Progenitor cell of endocrine pancreas (in vitro differentiated cells): ENCODE measurements around the gene SLC34A3. TPM values are rescaled to one million over a fixed set of nuclear protein-coding genes. Genes with fewer than 3 reads are reported as not detected.

ENCODE experiments used
- DNase-seq: peaks from one replicate; pipeline ENCODE4 v3.0.0; 2021; ENCODE audit warnings: low spot score; ENCODE audit not compliant: unreplicated experiment
- H3K27ac Mint-ChIP-seq: 2 replicates; pipeline ENCODE4 v1.8.0; 2021; ENCODE audit warnings: mild to moderate bottlenecking, moderate library complexity, mixed read lengths
- H3K27me3 Mint-ChIP-seq: 2 replicates; pipeline ENCODE4 v1.8.0; 2021; ENCODE audit warnings: mixed read lengths
- H3K36me3 Mint-ChIP-seq: 2 replicates; pipeline ENCODE4 v1.8.0; 2022; ENCODE audit warnings: mixed read lengths; ENCODE audit not compliant: insufficient read depth
- H3K4me1 Mint-ChIP-seq: 2 replicates; pipeline ENCODE4 v1.8.0; 2021; ENCODE audit warnings: low read depth, mixed read lengths
- H3K4me3 Mint-ChIP-seq: 2 replicates; pipeline ENCODE4 v1.8.0; 2021; ENCODE audit warnings: low read depth, mild to moderate bottlenecking, moderate library complexity, mixed read lengths
- H3K9me3 Mint-ChIP-seq: 2 replicates; pipeline ENCODE4 v1.8.0; 2021; ENCODE audit warnings: low read depth, mixed read lengths
- total RNA-seq: library from RNA; stranded (reverse); gene quantifications from 2 replicates; pipeline ENCODE4 v1.2.1, GENCODE V29; 2021
- TF ChIP-seq, protein P1 (sequence below): fragments of 200-600 bp; sonication (generic); IDR thresholded peaks from one replicate; pipeline ENCODE4 v1.5.0; 2021; ENCODE audit warnings: antibody characterized with exemption, mild to moderate bottlenecking; ENCODE audit not compliant: unreplicated experiment

SLC34A3 gene
- total RNA-seq, 1 donor from 2014 or later, result 0.26 TPM

GRCh38 chr9:137281345-137282116 lies 50.8 kb downstream of the SLC34A3 start:
- DNase-seq, result no peak
- TF ChIP-seq, protein P1, sequence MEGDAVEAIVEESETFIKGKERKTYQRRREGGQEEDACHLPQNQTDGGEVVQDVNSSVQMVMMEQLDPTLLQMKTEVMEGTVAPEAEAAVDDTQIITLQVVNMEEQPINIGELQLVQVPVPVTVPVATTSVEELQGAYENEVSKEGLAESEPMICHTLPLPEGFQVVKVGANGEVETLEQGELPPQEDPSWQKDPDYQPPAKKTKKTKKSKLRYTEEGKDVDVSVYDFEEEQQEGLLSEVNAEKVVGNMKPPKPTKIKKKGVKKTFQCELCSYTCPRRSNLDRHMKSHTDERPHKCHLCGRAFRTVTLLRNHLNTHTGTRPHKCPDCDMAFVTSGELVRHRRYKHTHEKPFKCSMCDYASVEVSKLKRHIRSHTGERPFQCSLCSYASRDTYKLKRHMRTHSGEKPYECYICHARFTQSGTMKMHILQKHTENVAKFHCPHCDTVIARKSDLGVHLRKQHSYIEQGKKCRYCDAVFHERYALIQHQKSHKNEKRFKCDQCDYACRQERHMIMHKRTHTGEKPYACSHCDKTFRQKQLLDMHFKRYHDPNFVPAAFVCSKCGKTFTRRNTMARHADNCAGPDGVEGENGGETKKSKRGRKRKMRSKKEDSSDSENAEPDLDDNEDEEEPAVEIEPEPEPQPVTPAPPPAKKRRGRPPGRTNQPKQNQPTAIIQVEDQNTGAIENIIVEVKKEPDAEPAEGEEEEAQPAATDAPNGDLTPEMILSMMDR, result no peak

More at GRCh38 chr9:137281345-137282116, 50.8 kb downstream of the SLC34A3 start:
- Mint-ChIP-seq H3K4me1 (peaks cover 12% of the 10 kb centered on the region), H3K36me3 (peaks cover 2% of the 10 kb centered on the region), H3K27me3 (peaks cover 3% of the 10 kb centered on the region), H3K4me3 (peak overlapping the region; percentile 56), H3K27ac (no peak overlapping the region), H3K9me3 (no peaks in the 10 kb centered on the region)

Other genes with a start within 250 kb of the SLC34A3 start
- not detected in 2 replicates for gene LCNL1, start 247.9 kb upstream of the SLC34A3 start, total RNA-seq
- gene PAXX, start 238.5 kb upstream of the SLC34A3 start, total RNA-seq, result 54.9 and 57.1 TPM in 2 replicates
- 0.64 TPM in 1 of 2 replicates, not detected in the other for gene CLIC3, start 234.3 kb upstream of the SLC34A3 start, total RNA-seq
- gene ABCA2, start 202.7 kb upstream of the SLC34A3 start, total RNA-seq, result 26.4 and 30.1 TPM in 2 replicates
- not detected in 2 replicates for gene FUT7, start 198.8 kb upstream of the SLC34A3 start, total RNA-seq
- gene NPDC1, start 184.7 kb upstream of the SLC34A3 start, total RNA-seq, result 62.0 and 73.2 TPM in 2 replicates
- gene ENTPD2, start 176.8 kb upstream of the SLC34A3 start, total RNA-seq, result 0.19 and 0.51 TPM in 2 replicates
- gene SAPCD2, start 160.3 kb upstream of the SLC34A3 start, total RNA-seq, result 15.1 and 15.3 TPM in 2 replicates
- 0.57 and 1.5 TPM in 2 replicates for gene UAP1L1, start 153.4 kb upstream of the SLC34A3 start, total RNA-seq
- 56.1 and 57.7 TPM in 2 replicates for gene MAN1B1, start 143.9 kb upstream of the SLC34A3 start, total RNA-seq
- 39.2 and 48.5 TPM in 2 replicates for gene DPP7, start 116.2 kb upstream of the SLC34A3 start, total RNA-seq
- 0.07 and 0.77 TPM in 2 replicates for gene GRIN1, start 91.7 kb upstream of the SLC34A3 start, total RNA-seq
- 0.89 and 1.00 TPM in 2 replicates for gene LRRC26, start 60.9 kb upstream of the SLC34A3 start, total RNA-seq
- gene TMEM210, start 58.8 kb upstream of the SLC34A3 start, total RNA-seq, result not detected in 2 replicates
- gene ANAPC2, start 42.3 kb upstream of the SLC34A3 start, total RNA-seq, result 73.2 and 74.3 TPM in 2 replicates
- gene SSNA1, start 42.2 kb upstream of the SLC34A3 start, total RNA-seq, result 52.5 and 59.1 TPM in 2 replicates
- gene TPRN, start 30.2 kb upstream of the SLC34A3 start, total RNA-seq, result 18.8 and 20.7 TPM in 2 replicates
- 35.2 and 36.2 TPM in 2 replicates for gene TMEM203, start 25.3 kb upstream of the SLC34A3 start, total RNA-seq
- 35.1 and 37.4 TPM in 2 replicates for gene NDOR1, start 25.2 kb upstream of the SLC34A3 start, total RNA-seq
- 24.0 and 25.7 TPM in 2 replicates for gene RNF208, start 8.7 kb upstream of the SLC34A3 start, total RNA-seq
- 1.2 and 2.7 TPM in 2 replicates for gene CYSRT1, start 5.7 kb upstream of the SLC34A3 start, total RNA-seq
- 0.27 and 0.53 TPM in 2 replicates for gene RNF224, start 3.4 kb upstream of the SLC34A3 start, total RNA-seq
- gene TUBB4B, start 10.4 kb downstream of the SLC34A3 start, total RNA-seq, result 233 and 245 TPM in 2 replicates
- gene STPG3, start 20.4 kb downstream of the SLC34A3 start, total RNA-seq, result not detected in 2 replicates
- 62.3 and 63.3 TPM in 2 replicates for gene NELFB, start 24.4 kb downstream of the SLC34A3 start, total RNA-seq
- gene TOR4A, start 46.8 kb downstream of the SLC34A3 start, total RNA-seq, result 8.0 and 8.5 TPM in 2 replicates
- gene NRARP, start 71.4 kb downstream of the SLC34A3 start, total RNA-seq, result 24.0 and 27.1 TPM in 2 replicates
- 31.7 and 33.8 TPM in 2 replicates for gene EXD3, start 192.3 kb downstream of the SLC34A3 start, total RNA-seq
- 15.3 and 16.3 TPM in 2 replicates for gene NOXA1, start 192.5 kb downstream of the SLC34A3 start, total RNA-seq
- 2.7 and 3.2 TPM in 2 replicates for gene ENTPD8, start 210.5 kb downstream of the SLC34A3 start, total RNA-seq
- gene NSMF, start 228.4 kb downstream of the SLC34A3 start, total RNA-seq, result 57.4 and 59.8 TPM in 2 replicates